HepG2 (cell line): ENCODE data around the gene TPR. TPM values are rescaled to one million over a fixed set of nuclear protein-coding genes. Genes with fewer than 3 reads are reported as not detected.
A peak's percentile ranks its signal among the peaks of the same experiment; 100 is the strongest.

Experiments
- ATF1 ChIP-seq: IDR thresholded peaks from 2 replicates; pipeline ENCODE4 v1.6.1; 2016; ENCODE audit warnings: mild to moderate bottlenecking, control low read depth
- CBFB ChIP-seq: sonication (generic); formaldehyde crosslinking; IDR thresholded peaks from 2 replicates; pipeline ENCODE4 v1.4.0; 2020; ENCODE audit warnings: missing genetic modification reagents
- CEBPB ChIP-seq: IDR thresholded peaks from 2 replicates; pipeline ENCODE4 v1.6.1; 2011; ENCODE audit warnings: low read depth, low read length, improper control_type of control experiment, borderline replicate concordance
- DR1 ChIP-seq: sonication (generic); formaldehyde crosslinking; IDR thresholded peaks from 2 replicates; pipeline ENCODE4 v1.8.0; 2021; ENCODE audit warnings: mild to moderate bottlenecking, missing genetic modification reagents, inconsistent platforms
- EEA1 ChIP-seq: sonication (generic); formaldehyde crosslinking; IDR thresholded peaks from 2 replicates; pipeline ENCODE4 v1.5.1; 2020; ENCODE audit warnings: mild to moderate bottlenecking, missing genetic modification reagents, borderline replicate concordance
- FOXO1 ChIP-seq: sonication (generic); formaldehyde crosslinking; IDR thresholded peaks from 2 replicates; pipeline ENCODE4 v1.4.0; 2020; ENCODE audit warnings: missing genetic modification reagents
- MIXL1 ChIP-seq: IDR thresholded peaks from 2 replicates; pipeline ENCODE4 v1.6.1; 2016
- MTERF4 ChIP-seq: sonication (generic); formaldehyde crosslinking; IDR thresholded peaks from 2 replicates; pipeline ENCODE4 v1.8.0; 2023; ENCODE audit warnings: mild to moderate bottlenecking, missing genetic modification reagents
- NBN ChIP-seq: fragments of 450-650 bp; conservative IDR thresholded peaks from 2 replicates; pipeline ENCODE4 v1.6.1; 2017
- SOX5 ChIP-seq: IDR thresholded peaks from 2 replicates; pipeline ENCODE4 v1.6.1; 2016; ENCODE audit warnings: borderline replicate concordance
- SOX6 ChIP-seq, 2 experiments: fragments of 450-650 bp in 1 of 2; sonication (generic) in 1 of 2; formaldehyde crosslinking in 1 of 2; IDR thresholded peaks; 2 replicates each; pipeline versions ENCODE4 v1.4.0 to v1.6.1; 2017 to 2020; ENCODE audit warnings: antibody characterized with exemption in 1 of 2, mild to moderate bottlenecking in 1 of 2, missing genetic modification reagents in 1 of 2
- TEF ChIP-seq: sonication (generic); formaldehyde crosslinking; IDR thresholded peaks from 2 replicates; pipeline ENCODE4 v1.5.0; 2020; ENCODE audit warnings: missing genetic modification reagents
- YEATS4 ChIP-seq: sonication (generic); formaldehyde crosslinking; IDR thresholded peaks from 2 replicates; pipeline ENCODE4 v1.4.0; 2020; ENCODE audit warnings: missing genetic modification reagents, borderline replicate concordance
- ZFP36 ChIP-seq: fragments of 150-350 bp; IDR thresholded peaks from 2 replicates; pipeline ENCODE4 v1.6.1; 2018; ENCODE audit warnings: borderline replicate concordance, low read length, low read depth; ENCODE audit not compliant: partially characterized antibody
- ZMYM4 ChIP-seq: sonication (generic); formaldehyde crosslinking; IDR thresholded peaks from 2 replicates; pipeline ENCODE4 v1.8.1; 2023; ENCODE audit warnings: mild to moderate bottlenecking, missing genetic modification reagents
- ZNF136 ChIP-seq: sonication (generic); formaldehyde crosslinking; IDR thresholded peaks from 2 replicates; pipeline ENCODE4 v1.8.1; 2022; ENCODE audit warnings: low read depth, mild to moderate bottlenecking, moderate library complexity, missing genetic modification reagents
- ZNF326 ChIP-seq: sonication (generic); formaldehyde crosslinking; IDR thresholded peaks from 2 replicates; pipeline ENCODE4 v1.4.0; 2020; ENCODE audit warnings: missing genetic modification reagents, borderline replicate concordance
- ZNF557 ChIP-seq: sonication (generic); formaldehyde crosslinking; IDR thresholded peaks from 2 replicates; pipeline ENCODE4 v1.4.0; 2020; ENCODE audit warnings: missing genetic modification reagents
- ZNF768 ChIP-seq: sonication (generic); formaldehyde crosslinking; IDR thresholded peaks from 2 replicates; pipeline ENCODE4 v1.4.0; 2020; ENCODE audit warnings: missing genetic modification reagents
- ZNF83 ChIP-seq: sonication (generic); formaldehyde crosslinking; IDR thresholded peaks from 2 replicates; pipeline ENCODE4 v1.4.0; 2020; ENCODE audit warnings: missing genetic modification reagents, mild to moderate bottlenecking, borderline replicate concordance
- polyA plus RNA-seq, 8 experiments: library from polyadenylated mRNA; depleted of rRNA in 3 of 8; stranded (reverse) in 7 of 8; unstranded in 1 of 8; fragments of >200 nt; fragmentation: Illumina TruSeq in 4 of 8; extraction: Trizol in 4 of 8; gene quantifications; 2 replicates each; pipeline versions ENCODE4 v1.2.1 to v1.2.3, GENCODE V29; 2011 to 2016; ENCODE audit warnings: low read depth in 4 of 8, missing spikeins in 1 of 8, mixed read lengths in 1 of 8; ENCODE audit not compliant: insufficient read depth in 1 of 8
- total RNA-seq, 5 experiments: library from RNA; depleted of rRNA; stranded (reverse); fragments of >200 nt; fragmentation: Illumina TruSeq; extraction: Trizol; gene quantifications; 2 replicates each; pipeline ENCODE4 v1.2.3, GENCODE V29; 2016; ENCODE audit warnings: low read depth in 1 of 5
- TF ChIP-seq, protein P1 (sequence below): sonication (generic); formaldehyde crosslinking; IDR thresholded peaks from 2 replicates; pipeline ENCODE4 v1.4.0; 2020; ENCODE audit warnings: missing genetic modification reagents, low read depth, mild to moderate bottlenecking, borderline replicate concordance
- TF ChIP-seq, protein P2 (sequence below): IDR thresholded peaks from 2 replicates; pipeline ENCODE4 v1.4.0; 2020; ENCODE audit warnings: mild to moderate bottlenecking, missing genetic modification reagents

The TPR gene
- total and polyA plus RNA-seq, 2 of the 13 experiments (the other 11 are each of a cell fraction or from before 2014, with no cell fraction given), result 78.9 to 81.7 TPM

DNA sequence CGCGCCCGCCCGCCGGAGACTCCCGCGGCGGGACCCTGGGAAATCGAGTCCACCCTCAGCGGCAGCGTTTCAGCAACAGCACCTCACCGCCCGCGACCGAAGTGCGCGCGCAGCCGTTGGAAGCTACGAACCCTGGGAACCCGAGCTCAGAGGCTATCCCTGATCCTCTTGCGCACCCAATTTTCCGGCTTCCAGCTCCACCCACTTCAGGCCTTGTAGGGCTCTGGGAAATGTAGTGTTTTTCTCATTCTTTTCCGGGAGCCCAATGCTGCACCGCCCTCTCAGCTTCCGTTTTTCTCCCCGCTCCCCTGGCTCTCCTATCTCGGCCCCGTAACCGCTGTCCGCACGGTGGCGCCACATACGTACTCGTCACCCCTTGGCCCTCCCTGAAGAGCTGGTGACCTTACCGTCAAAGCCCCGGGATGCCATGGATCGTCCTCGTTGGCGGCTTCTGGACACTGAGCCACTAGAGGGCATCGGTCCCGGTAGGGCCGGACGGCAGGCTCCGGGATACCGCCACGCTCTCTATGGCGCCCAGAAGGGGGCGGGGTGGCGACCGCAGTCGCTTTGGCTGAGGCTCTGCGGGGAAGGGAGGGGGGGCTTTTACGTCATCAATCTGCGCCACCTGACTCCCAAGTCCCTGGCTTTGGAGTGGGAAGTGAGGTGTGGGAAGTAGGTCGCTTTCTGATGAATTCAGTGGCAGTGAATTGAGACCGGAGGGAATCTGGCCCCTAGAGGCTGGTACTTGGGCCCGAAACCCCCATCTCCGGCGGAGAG, at the start of gene TPR, which contains the start of gene ODR4 (continued):
- TF ChIP-seq ZNF136 (CRISPR knock-in tag) (no peak), ZNF768 (CRISPR knock-in tag) (peak; percentile 26; the same call in 1 of the 2 replicates), SOX6 (IDR thresholded peaks at IDR 0.05) (no peak), SOX6 (CRISPR knock-in tag; IDR thresholded peaks at IDR 0.05) (peak; percentile 69), ZNF83 (CRISPR knock-in tag) (no peak), ATF1 (CRISPR knock-in tag) (peak; percentile 99), ZMYM4 (CRISPR knock-in tag) (peak; percentile 97), DR1 (peak; percentile 87), NBN (no peak), YEATS4 (CRISPR knock-in tag) (peak; percentile 84; the same call in 1 of the 2 replicates), ZFP36 (no peak), CEBPB (no peak), CBFB (CRISPR knock-in tag) (peak; percentile 57), TEF (CRISPR knock-in tag) (no peak), EEA1 (CRISPR knock-in tag) (0 out of 2 replicates have a peak, but pooled peaks have one; percentile 58), SOX5 (peak; percentile 13; the same call in 1 of the 2 replicates), MIXL1 (peak; percentile 6), ZNF557 (CRISPR knock-in tag) (0 out of 2 replicates have a peak, but pooled peaks have one; percentile 69), MTERF4 (CRISPR knock-in tag) (no peak; the same call in 1 of the 2 replicates), ZNF326 (no peak), FOXO1 (CRISPR knock-in tag) (no peak)
- TF ChIP-seq, protein P1, sequence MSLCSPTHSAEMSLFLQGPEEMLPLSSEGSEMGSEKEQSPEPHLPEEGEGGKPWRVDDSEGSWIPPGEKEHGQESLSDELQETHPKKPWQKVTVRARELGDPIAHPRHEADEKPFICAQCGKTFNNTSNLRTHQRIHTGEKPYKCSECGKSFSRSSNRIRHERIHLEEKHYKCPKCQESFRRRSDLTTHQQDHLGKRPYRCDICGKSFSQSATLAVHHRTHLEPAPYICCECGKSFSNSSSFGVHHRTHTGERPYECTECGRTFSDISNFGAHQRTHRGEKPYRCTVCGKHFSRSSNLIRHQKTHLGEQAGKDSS, result 0 out of 2 replicates have a peak, but pooled peaks have one; percentile 15
- TF ChIP-seq, protein P2, sequence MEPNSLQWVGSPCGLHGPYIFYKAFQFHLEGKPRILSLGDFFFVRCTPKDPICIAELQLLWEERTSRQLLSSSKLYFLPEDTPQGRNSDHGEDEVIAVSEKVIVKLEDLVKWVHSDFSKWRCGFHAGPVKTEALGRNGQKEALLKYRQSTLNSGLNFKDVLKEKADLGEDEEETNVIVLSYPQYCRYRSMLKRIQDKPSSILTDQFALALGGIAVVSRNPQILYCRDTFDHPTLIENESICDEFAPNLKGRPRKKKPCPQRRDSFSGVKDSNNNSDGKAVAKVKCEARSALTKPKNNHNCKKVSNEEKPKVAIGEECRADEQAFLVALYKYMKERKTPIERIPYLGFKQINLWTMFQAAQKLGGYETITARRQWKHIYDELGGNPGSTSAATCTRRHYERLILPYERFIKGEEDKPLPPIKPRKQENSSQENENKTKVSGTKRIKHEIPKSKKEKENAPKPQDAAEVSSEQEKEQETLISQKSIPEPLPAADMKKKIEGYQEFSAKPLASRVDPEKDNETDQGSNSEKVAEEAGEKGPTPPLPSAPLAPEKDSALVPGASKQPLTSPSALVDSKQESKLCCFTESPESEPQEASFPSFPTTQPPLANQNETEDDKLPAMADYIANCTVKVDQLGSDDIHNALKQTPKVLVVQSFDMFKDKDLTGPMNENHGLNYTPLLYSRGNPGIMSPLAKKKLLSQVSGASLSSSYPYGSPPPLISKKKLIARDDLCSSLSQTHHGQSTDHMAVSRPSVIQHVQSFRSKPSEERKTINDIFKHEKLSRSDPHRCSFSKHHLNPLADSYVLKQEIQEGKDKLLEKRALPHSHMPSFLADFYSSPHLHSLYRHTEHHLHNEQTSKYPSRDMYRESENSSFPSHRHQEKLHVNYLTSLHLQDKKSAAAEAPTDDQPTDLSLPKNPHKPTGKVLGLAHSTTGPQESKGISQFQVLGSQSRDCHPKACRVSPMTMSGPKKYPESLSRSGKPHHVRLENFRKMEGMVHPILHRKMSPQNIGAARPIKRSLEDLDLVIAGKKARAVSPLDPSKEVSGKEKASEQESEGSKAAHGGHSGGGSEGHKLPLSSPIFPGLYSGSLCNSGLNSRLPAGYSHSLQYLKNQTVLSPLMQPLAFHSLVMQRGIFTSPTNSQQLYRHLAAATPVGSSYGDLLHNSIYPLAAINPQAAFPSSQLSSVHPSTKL (CRISPR knock-in tag), result no peak
